HG02763 (cell line): ENCODE measurements around the gene PHTF2.
A peak's percentile ranks its signal among the peaks of the same experiment; 100 is the strongest.

Experiments used
- ATAC-seq: cut with Tn5 transposase; IDR thresholded peaks from one replicate; pipeline ENCODE4 v1.9.1; 2021; ENCODE audit warnings: mild to moderate bottlenecking, moderate library complexity; ENCODE audit not compliant: unreplicated experiment

The PHTF2 gene

GRCh38 chr7:77791956-77792355, 6.6 kb upstream of the PHTF2 start:
- ATAC-seq = no peak

DNA sequence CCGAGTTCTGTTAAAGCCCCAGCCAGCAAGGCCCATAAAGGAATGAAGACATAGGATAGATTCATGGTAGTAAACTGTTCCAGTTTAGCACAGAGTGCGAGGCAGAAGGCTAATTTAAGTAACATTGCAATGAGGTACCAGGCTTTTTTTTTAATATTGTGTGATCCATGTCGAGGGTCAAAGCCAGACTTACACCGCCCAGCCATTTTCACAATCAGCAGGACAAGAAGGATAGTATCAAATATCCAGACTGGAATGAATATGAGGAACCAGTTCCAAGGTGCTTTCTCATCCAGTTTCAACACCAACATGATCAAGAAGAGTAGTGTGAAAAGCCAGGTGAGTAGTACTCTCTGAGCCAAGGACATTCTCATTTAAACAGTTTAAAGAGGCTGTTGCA, 4.6 kb upstream of the PHTF2 start:
- no peak for ATAC-seq

DNA sequence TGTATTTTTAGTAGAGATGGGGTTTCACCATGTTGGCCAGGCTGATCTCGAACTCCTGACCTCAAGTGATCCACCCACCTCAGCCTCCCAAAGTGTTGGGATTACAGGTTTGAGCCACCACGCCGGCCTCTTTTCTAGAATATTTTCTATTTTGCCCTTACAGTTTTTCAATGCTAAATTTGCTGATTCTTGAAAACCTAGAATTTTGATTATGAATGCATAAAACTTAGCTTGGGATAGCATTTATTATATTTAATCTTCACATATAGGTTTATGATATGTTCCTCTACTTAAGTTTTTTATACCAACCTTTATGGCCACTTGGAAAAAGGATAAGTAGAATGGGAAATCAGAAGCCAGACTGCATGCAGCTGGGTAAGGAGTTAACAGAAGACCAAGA, 2.5 kb upstream of the PHTF2 start:
- no peak for ATAC-seq

DNA sequence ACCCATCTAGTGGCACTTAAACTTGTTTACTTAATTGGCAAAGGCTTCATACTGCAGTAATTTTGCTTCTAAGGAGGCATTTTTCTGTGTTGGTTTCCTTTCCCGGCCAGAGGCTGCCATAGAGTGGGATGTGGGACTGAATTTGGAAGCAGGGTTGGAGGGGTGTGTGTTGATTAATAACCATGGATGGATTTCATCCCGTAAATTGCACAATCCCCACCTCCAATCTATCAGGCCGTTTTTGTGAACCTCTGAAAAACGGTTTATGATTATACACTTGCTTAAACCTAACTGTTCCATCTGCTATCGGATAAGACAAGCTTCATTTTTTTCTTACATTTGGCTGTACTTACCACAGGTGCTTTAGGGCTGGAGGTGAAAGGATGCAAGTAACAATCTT, 1.6 kb upstream of the PHTF2 start:
- no peak for ATAC-seq

- peak; percentile 16 for ATAC-seq
These were observed 709 bp upstream of the PHTF2 start for GRCh38 chr7:77797734-77798393.

- no peak for ATAC-seq
These were observed 748 bp downstream of the PHTF2 start for GRCh38 chr7:77799078-77799964.

- peak; percentile 11 for ATAC-seq
These were observed 1.6 kb downstream of the PHTF2 start for GRCh38 chr7:77800158-77800557.

- no peak for ATAC-seq
These were observed 2.2 kb downstream of the PHTF2 start for GRCh38 chr7:77800730-77801129.

DNA sequence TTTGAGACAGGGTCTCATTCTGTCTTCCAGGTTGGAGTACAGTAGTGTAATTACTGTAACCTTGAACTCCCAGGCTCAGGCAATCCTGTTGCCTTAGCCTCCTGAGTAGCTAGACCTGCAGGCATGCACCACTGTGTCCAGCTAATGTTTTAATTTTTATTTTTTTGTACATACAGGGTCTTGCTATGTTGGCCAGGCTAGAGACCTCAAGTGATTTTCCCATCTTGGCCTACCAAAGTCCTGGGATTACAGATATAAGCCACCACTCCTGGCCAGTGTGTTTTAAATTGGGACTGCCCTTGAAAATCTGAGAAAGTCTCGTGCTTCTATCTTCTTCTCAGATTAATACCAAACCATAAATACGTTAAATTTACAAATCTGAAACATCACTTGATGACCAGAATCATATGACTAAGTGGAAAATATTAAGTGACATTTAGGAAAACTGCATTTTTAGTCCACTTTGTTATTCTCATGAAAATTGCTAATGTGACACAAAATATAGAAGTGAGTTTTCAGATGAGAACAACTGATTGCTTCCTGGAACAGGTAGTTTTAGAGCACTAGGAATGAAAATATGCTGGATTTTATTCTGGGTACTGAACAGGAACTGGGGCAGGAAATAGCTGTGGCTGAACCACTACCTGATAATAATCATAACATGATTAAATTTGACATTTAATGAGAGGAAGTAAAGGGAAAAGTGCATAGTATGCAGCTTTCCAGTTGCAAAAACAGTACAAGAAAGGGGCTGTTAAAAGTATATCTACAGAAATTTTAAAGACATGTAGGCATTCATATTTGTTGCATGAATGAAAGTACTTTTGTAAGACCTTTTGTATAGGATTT, 4.2 kb downstream of the PHTF2 start:
- ATAC-seq = no peak

DNA sequence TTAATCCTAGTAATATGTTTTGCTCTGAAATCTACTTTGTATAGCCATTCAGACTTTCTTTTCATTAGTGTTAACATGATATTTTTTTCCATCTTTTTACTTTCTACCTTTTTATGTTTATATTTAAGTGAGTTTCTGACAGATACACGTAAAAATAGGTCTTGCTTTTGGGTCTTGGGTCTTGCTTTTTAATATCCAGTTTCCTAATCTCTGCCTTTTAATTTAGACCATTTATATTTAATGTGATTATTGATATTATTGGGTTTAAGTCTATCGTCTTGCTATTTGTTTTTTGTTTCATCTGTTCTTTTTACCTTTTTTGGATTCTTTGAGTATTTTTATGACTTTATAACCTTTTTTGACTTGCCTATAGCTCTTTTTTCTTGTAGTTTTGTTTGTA, 7.9 kb downstream of the PHTF2 start:
- ATAC-seq = no peak

DNA sequence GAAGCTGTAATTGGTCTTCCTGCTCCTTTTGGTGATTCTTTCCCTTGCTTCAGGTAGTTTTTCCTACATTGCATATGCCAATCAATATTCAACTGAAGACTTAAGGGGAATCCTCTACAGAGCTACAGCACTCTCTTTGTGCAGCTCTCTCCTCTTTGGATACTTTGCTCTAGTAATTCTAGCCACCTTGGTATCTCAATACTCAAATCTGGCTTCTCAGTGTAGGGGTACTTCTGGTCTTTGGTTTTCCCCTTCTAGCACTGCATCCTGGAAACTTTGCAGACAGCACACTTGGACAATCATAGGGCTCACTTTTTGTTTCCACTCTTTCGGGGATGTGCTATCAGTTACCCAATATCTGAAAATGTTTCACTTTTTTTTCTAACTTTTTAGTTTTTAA, 9.9 kb downstream of the PHTF2 start:
- ATAC-seq = no peak

DNA sequence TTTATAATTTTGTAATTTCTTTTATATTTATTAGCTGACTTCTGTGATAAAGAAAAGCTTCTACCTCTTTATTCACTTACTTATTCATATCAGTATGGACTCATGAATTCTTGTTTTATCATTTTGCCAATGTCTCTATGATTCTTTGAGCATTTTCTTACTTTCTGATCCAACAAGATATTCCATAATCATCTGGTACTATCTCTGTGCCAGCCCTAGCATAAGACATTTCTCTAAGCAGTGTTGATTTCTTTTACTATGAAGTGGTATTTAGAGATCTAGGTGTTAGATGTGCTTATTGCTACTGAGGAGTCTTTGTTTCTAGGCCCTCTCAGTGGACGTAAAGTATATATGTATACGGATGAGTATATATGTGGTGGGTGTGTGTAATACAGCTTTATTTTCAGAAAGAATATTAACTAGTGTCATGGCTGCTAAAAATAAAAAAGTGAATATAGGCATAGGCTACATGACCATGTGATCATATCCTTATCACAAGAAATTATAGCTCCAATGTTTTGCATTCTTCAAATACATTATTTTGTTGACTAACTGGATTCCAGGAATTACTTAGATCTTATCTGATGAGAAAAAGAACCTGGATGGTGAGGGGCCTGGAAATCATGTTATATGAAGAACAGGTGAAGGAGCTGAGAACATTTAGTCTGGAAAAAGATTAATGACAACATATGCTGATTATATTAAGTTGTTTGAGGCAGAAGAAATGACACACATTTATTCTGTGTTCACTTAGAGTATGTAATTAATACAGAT, 13.1 kb downstream of the PHTF2 start:
- no peak for ATAC-seq

DNA sequence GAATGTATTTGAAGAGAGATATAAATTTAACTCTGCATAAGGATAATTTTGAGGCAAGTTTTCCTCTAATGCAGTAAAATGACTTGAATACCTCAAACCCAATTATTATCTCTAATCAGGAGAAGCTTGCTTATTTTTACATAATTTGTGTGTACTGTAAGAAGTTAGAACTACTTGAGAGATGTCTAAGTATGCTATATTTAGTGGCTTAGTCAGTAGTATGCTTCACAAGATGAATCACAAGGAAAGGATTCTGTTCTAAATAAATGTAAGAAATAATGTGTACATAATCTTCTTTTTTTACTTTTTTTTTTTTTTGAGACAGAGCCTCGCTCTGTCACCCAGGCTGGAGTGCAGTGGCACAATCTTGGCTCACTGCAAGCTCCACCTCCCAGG, 13.7 kb downstream of the PHTF2 start:
- ATAC-seq = no peak

GRCh38 chr7:77813180-77813579, 14.6 kb downstream of the PHTF2 start:
- no peak for ATAC-seq

DNA sequence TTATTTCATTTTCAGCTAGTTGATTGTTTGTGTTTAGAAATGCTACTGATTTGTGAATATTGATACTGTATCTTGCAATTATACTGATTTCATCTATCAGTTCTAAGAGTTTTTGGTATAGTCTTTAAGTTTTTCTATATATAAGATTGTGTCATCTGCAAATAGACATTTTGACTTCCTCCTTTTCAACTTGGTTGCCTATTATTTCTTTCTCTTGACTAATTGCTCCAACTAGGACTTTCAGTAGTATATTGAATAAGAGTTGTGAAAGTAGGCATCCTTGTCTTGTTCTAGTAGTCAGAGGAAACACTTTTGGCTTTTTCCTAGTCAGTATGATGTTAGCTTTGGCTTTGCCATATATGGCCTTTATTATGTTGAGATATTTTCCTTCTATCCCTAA, 20.4 kb downstream of the PHTF2 start:
- ATAC-seq = no peak

GRCh38 chr7:77820967-77821366, 22.4 kb downstream of the PHTF2 start:
- ATAC-seq = no peak

GRCh38 chr7:77822269-77822668, 23.7 kb downstream of the PHTF2 start:
- no peak for ATAC-seq

- ATAC-seq = no peak
These were observed 25.2 kb downstream of the PHTF2 start for GRCh38 chr7:77823787-77824186.

GRCh38 chr7:77824636-77825035, 26.1 kb downstream of the PHTF2 start:
- no peak for ATAC-seq

DNA sequence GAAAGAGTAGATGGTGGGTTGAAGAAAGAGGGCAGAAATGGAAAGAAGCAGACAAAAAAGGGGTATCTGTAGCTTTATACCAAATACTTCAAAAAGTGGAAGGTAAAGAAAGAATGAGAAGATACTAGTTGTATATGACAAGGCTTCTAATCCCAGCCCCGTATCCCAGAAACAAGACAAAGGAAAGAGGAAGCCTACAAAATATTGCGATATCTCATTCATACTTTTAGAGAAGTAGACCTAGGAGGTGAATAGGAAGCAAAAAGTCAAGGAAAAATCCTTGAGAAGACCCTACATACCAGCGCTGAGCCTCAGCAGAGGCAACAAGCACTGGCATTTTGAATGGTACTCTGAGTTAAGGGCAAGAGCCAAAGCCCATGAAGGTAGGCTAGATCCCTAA, 26.6 kb downstream of the PHTF2 start:
- no peak for ATAC-seq

DNA sequence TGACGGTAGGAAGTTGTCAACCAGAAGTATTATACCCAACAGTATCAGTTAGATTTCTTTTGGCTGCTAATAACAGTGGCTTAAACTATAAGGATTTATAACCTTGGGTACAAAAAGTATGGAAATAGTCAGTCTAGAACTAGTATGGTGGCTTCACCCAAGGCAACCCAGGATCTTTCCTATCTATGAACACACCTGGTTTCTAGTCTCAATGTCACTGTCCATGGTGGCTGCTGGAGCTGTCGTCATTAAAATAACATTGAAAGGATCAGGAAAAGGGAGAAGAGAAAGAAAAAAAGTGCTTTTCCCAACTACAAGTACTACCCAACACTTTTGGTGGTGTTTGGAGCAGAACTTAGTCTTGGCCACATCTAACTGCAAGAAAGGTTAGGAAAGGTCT, 27.7 kb downstream of the PHTF2 start:
- ATAC-seq = no peak
